ENCODE results near the gene AGPAT2.
A peak's percentile ranks its signal among the peaks of the same experiment; 100 is the strongest.

Gene AGPAT2

DNA sequence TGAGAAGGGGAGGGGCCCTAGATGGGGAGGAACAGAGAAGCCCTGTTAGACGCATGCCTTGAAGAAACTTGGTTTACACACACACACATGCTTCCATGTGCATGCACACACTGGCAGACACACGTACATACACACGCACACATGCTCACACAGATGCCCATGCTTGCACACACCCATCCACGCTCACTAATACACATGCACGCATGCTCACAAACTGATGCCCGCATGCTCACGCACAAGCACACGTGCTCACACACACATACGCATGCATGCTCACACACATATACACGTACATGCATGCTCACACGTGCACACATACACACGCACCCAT is 56.6 kb downstream of the AGPAT2 start:
- no peak for DNase-seq (ENCODE audit: low read depth)
- H3K4me3 ChIP-seq (ENCODE audit: low read depth, low read length), result no peak overlapping the region
- TF ChIP-seq, protein P1, sequence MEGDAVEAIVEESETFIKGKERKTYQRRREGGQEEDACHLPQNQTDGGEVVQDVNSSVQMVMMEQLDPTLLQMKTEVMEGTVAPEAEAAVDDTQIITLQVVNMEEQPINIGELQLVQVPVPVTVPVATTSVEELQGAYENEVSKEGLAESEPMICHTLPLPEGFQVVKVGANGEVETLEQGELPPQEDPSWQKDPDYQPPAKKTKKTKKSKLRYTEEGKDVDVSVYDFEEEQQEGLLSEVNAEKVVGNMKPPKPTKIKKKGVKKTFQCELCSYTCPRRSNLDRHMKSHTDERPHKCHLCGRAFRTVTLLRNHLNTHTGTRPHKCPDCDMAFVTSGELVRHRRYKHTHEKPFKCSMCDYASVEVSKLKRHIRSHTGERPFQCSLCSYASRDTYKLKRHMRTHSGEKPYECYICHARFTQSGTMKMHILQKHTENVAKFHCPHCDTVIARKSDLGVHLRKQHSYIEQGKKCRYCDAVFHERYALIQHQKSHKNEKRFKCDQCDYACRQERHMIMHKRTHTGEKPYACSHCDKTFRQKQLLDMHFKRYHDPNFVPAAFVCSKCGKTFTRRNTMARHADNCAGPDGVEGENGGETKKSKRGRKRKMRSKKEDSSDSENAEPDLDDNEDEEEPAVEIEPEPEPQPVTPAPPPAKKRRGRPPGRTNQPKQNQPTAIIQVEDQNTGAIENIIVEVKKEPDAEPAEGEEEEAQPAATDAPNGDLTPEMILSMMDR (IDR thresholded peaks at IDR 0.05; ENCODE audit: low read depth, low read length, missing control alignments), result no peak

DNA sequence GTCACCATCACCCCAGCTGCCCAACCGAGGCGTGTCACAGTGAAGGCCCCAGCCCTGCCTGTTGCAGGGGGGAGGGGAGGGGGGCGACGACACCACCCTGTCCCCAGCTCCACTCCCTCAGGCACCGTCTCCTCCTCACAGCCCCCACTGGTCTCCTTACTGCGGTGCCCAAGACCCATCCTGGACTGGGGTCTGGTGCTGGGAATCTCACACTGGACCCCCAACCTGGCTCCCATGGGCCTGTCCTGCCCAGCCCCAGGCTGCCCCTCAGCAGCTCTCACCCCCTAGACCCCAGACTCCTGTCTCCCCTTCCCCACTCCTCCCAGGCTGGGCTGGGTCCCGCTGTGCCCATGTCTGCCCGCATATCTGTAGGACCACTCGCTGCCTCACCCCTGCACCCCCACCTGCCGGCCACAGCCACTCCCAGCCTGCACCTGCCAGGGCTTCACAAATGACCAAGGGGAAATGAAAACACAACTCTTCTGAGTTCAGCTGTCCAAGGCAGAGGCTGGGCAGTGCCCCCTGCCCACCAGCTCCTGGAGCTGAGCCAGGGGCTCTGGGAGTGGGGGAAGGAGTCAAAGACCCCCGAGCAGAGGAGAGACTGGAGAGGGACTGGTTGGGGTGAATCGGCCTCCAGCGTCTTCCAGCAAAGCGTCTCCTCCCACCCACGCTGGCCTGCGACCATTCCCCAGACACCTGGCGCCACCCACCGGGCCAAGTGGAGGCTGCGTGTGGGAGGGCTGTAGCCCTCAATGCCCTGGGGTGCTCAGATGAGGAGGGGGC is 57.2 kb downstream of the AGPAT2 start:
- TF ChIP-seq, protein P1 (IDR thresholded peaks at IDR 0.05; ENCODE audit: low read depth, low read length, missing control alignments), result peak; percentile 71
- DNase-seq (ENCODE audit: low read depth), result no peak
- H3K4me3 ChIP-seq (ENCODE audit: low read depth, low read length), result no peak overlapping the region

DNA sequence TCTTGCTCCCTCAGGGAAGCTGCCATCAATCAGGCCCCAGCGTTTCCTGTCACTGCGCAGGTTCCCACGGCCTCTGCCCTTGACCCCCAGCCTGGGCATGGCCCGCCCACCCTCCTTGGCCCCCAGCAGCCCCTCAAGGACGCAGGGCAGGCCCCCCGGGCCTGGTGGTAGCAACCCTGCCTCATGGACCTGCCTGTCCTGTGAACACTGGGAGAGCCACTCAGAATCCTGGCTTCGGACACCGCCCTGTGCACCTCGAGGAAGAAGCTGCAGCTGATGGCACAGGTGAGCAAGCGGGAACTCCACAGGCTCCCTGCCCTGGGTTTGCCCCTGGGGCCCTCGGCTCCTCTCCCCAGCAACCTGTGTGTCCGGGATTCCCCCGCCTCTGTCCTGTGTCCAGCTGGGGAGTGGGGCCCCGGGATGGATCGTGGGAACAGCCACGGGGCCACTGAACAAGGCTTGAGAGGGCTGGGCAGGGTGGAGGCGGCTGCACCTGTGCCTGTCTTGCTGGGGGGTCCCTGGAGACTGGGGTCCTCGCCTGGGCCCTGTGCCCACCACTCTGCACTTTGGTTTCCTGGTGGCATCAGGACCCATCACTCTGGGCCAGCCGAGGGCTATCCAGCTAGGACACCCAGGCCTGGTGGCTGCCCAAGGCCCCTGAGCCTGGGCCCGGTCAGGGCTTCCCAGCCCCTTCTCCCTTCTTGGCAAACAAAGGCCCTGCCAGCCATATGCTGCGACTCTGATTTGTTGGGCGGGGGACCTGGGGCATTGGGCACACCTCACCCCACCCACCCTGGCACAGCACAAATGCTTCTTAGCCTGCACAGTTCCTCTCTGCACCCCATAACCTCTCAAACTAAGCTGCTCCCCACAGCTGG is 58.0 kb downstream of the AGPAT2 start:
- no peak overlapping the region for H3K4me3 ChIP-seq (ENCODE audit: low read depth, low read length)
- no peak for DNase-seq (ENCODE audit: low read depth)
- TF ChIP-seq, protein P1 (IDR thresholded peaks at IDR 0.05; ENCODE audit: low read depth, low read length, missing control alignments), result no peak

- TF ChIP-seq, protein P1 (IDR thresholded peaks at IDR 0.05; ENCODE audit: low read depth, low read length, missing control alignments), result no peak
- H3K4me3 ChIP-seq (ENCODE audit: low read depth, low read length), result no peak overlapping the region
- no peak for DNase-seq (ENCODE audit: low read depth)
Observed at GRCh38 chr9:136628268-136628667, 59.0 kb downstream of the AGPAT2 start.

- TF ChIP-seq, protein P1 (IDR thresholded peaks at IDR 0.05; ENCODE audit: low read depth, low read length, missing control alignments), result no peak
- no peak for DNase-seq (ENCODE audit: low read depth)
- H3K4me3 ChIP-seq (ENCODE audit: low read depth, low read length), result no peak overlapping the region
Observed at GRCh38 chr9:136627703-136628102, 59.6 kb downstream of the AGPAT2 start.

GRCh38 chr9:136626740-136627642 is 60.3 kb downstream of the AGPAT2 start:
- DNase-seq (ENCODE audit: low read depth), result no peak
- no peak overlapping the region for H3K4me3 ChIP-seq (ENCODE audit: low read depth, low read length)
- TF ChIP-seq, protein P1 (IDR thresholded peaks at IDR 0.05; ENCODE audit: low read depth, low read length, missing control alignments), result no peak
